OCI-LY1 (cell line): Measurements from ENCODE around the gene PPARD.

Experiments
- H2AFZ ChIP-seq: fragments of 200-600 bp; sonication (generic), shearing (Covaris generic); 2 replicates; pipeline ENCODE4 v1.6.0; 2014; ENCODE audit warnings: antibody characterized with exemption, mild to moderate bottlenecking, low read length
- H3F3A ChIP-seq: fragments of 200-600 bp; sonication (generic), shearing (Covaris generic); 2 replicates; pipeline ENCODE4 v1.6.0; 2014; ENCODE audit warnings: mild to moderate bottlenecking, antibody characterized with exemption, low read length, moderate library complexity; ENCODE audit not compliant: insufficient read depth
- H3K27ac ChIP-seq: fragments of 200-600 bp; sonication (generic); 2 replicates; pipeline ENCODE4 v1.5.1; 2014; ENCODE audit warnings: low read length, mixed run types, mild to moderate bottlenecking, low read depth; ENCODE audit not compliant: poor library complexity, severe bottlenecking
- H3K27me3 ChIP-seq: fragments of 200-600 bp; sonication (generic); 2 replicates; pipeline ENCODE4 v1.6.0; 2014; ENCODE audit warnings: antibody characterized with exemption, mild to moderate bottlenecking, low read length, moderate library complexity; ENCODE audit not compliant: insufficient read depth
- H3K36me3 ChIP-seq: fragments of 200-600 bp; sonication (generic); 2 replicates; pipeline ENCODE4 v1.6.1; 2014; ENCODE audit warnings: mild to moderate bottlenecking, antibody characterized with exemption, low read length, moderate library complexity, mixed read lengths; ENCODE audit not compliant: insufficient read depth
- H3K4me1 ChIP-seq: fragments of 200-600 bp; sonication (generic); 2 replicates; pipeline ENCODE4 v1.5.1; 2014; ENCODE audit warnings: mild to moderate bottlenecking, low read length, moderate library complexity; ENCODE audit not compliant: insufficient read depth, severe bottlenecking
- H3K4me2 ChIP-seq: fragments of 200-600 bp; sonication (generic), shearing (Covaris generic); 2 replicates; pipeline ENCODE4 v1.6.1; 2014; ENCODE audit warnings: low read length
- H3K4me3 ChIP-seq: fragments of 200-600 bp; sonication (generic); 2 replicates; pipeline ENCODE4 v1.5.1; 2014; ENCODE audit warnings: low read length, low read depth, mild to moderate bottlenecking, mixed read lengths; ENCODE audit not compliant: poor library complexity, severe bottlenecking
- H3K79me2 ChIP-seq: fragments of 200-600 bp; shearing (Covaris generic); 2 replicates; pipeline ENCODE4 v1.6.1; 2016; ENCODE audit warnings: mixed run types, low read length, mixed read lengths; ENCODE audit not compliant: insufficient read depth
- H3K9ac ChIP-seq: fragments of 200-600 bp; sonication (generic), shearing (Covaris generic); 2 replicates; pipeline ENCODE4 v1.6.1; 2014; ENCODE audit warnings: mild to moderate bottlenecking, low read length, mixed read lengths
- H3K9me2 ChIP-seq: fragments of 200-600 bp; sonication (generic), shearing (Covaris generic); 2 replicates; pipeline ENCODE4 v1.6.1; 2014; ENCODE audit warnings: low read depth, mild to moderate bottlenecking, low read length, mixed read lengths
- H3K9me3 ChIP-seq: fragments of 200-600 bp; shearing (Covaris generic); 2 replicates; pipeline ENCODE4 v1.6.1; 2014; ENCODE audit warnings: low read length, mixed read lengths
- H4K20me1 ChIP-seq: fragments of 200-600 bp; sonication (generic), shearing (Covaris generic); 2 replicates; pipeline ENCODE4 v1.6.0; 2016; ENCODE audit warnings: mild to moderate bottlenecking, low read length; ENCODE audit not compliant: insufficient read depth
- CTCF ChIP-seq: fragments of 200-600 bp; sonication (generic), shearing (Covaris generic); IDR thresholded peaks from 2 replicates; pipeline ENCODE4 v1.5.1; 2017; ENCODE audit warnings: mild to moderate bottlenecking, antibody characterized with exemption, low read length, moderate library complexity, mixed read lengths
- EZH2 ChIP-seq: fragments of 200-600 bp; sonication (generic), shearing (Covaris generic); IDR thresholded peaks from 2 replicates; pipeline ENCODE4 v1.8.0; 2017; ENCODE audit warnings: borderline replicate concordance, mixed run types, mild to moderate bottlenecking, antibody characterized with exemption, low read length, moderate library complexity, mixed read lengths

Gene PPARD

GRCh38 chr6:35312807-35313206 lies 29.6 kb upstream of the PPARD start:
- no peak overlapping the region for H3K4me2 ChIP-seq
- H3K27ac ChIP-seq: no peak overlapping the region
- H2AFZ ChIP-seq: no peak overlapping the region
- H4K20me1 ChIP-seq: no peaks in the 10 kb centered on the region
- H3K36me3 ChIP-seq: peaks cover 11% of the 10 kb centered on the region; the same call in 1 of the 2 replicates
- no peak overlapping the region for H3K4me3 ChIP-seq
- no peaks in the 10 kb centered on the region for H3F3A ChIP-seq
- no peak for TF ChIP-seq EZH2
- no peak for TF ChIP-seq CTCF
- no peak overlapping the region for H3K9ac ChIP-seq
- no peaks in the 10 kb centered on the region for H3K9me3 ChIP-seq
- H3K4me1 ChIP-seq: peaks cover 17% of the 10 kb centered on the region
- H3K27me3 ChIP-seq: no peaks in the 10 kb centered on the region
- H3K79me2 ChIP-seq: no peaks in the 10 kb centered on the region
- H3K9me2 ChIP-seq: no peaks in the 10 kb centered on the region

- H2AFZ ChIP-seq: no peak overlapping the region
- no peak overlapping the region for H3K9ac ChIP-seq
- H3K4me2 ChIP-seq: no peak overlapping the region
- no peak overlapping the region for H3K27ac ChIP-seq
- peaks cover 39% of the 10 kb centered on the region; the same call in 1 of the 2 replicates for H3K36me3 ChIP-seq
- H4K20me1 ChIP-seq: no peaks in the 10 kb centered on the region
- no peaks in the 10 kb centered on the region for H3F3A ChIP-seq
- no peak overlapping the region for H3K4me3 ChIP-seq
- H3K4me1 ChIP-seq: no peaks in the 10 kb centered on the region
- H3K9me3 ChIP-seq: no peaks in the 10 kb centered on the region
- H3K9me2 ChIP-seq: no peaks in the 10 kb centered on the region
- no peaks in the 10 kb centered on the region for H3K79me2 ChIP-seq
- H3K27me3 ChIP-seq: no peaks in the 10 kb centered on the region
- TF ChIP-seq EZH2 (no peak), CTCF (no peak)
These were observed 24.7 kb upstream of the PPARD start for GRCh38 chr6:35317483-35318195.

DNA sequence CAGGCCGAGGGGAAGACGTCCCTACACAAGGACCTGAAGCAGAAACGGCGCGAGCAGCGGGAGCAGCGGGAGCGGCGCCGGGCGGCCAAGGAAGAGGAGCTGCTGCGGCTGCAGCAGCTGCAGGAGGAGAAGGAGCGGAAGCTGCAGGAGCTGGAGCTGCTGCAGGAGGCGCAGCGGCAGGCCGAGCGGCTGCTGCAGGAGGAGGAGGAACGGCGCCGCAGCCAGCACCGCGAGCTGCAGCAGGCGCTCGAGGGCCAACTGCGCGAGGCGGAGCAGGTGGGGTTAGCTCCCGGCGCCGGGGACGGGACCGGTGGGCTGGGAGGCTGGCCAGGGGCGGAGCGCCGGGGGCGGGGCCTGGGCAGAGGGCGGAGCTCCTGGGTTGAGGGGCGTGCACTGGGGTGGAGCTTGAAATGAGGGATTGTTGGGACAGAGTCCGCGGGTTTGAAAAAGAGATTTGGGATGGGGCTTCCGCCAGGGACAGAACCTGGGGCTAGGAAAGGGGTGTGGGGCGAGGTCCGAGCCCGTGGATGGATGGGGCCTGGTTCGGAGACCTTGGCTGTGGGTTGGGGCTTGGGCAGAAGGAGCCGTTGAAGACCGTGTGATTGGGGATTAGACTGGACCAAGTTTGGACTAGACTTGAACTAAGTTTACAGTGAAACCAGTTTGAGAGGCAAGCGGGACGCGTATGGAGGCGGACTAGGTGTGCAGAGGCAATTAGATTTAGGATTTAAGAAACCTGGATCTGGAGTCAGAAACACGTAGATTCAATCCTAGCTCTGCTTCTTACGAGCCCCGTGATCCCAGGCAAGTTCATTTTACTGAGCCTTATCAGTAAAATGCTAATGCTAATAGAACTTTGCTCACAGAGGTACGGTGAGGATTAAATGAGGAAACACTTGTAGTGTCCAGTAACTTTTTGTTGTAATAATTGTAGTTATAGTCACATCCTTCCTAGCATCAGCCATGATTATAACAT lies 23.9 kb upstream of the PPARD start:
- Histone ChIP-seq H3K27me3 (no peaks in the 10 kb centered on the region), H3K9me2 (no peaks in the 10 kb centered on the region), H3K4me3 (no peak overlapping the region), H3K4me1 (no peaks in the 10 kb centered on the region), H3K27ac (no peak overlapping the region), H3K9me3 (no peaks in the 10 kb centered on the region), H3K79me2 (no peaks in the 10 kb centered on the region), H3K4me2 (no peak overlapping the region), H3K9ac (no peak overlapping the region), H4K20me1 (no peaks in the 10 kb centered on the region), H2AFZ (no peak overlapping the region), H3F3A (no peaks in the 10 kb centered on the region), H3K36me3 (peaks cover 44% of the 10 kb centered on the region; the same call in 1 of the 2 replicates)
- no peak for TF ChIP-seq EZH2
- TF ChIP-seq CTCF: no peak
